ENCODE data around the gene IQGAP2.

- TF ChIP-seq REST (IDR thresholded peaks at IDR 0.05; ENCODE audit: borderline replicate concordance) = no peak
- no peak for TF ChIP-seq REST (CRISPR knock-in tag; IDR thresholded peaks at IDR 0.05; ENCODE audit: low read depth)
- no peak for TF ChIP-seq ZNF740 (CRISPR knock-in tag; IDR thresholded peaks at IDR 0.05)
- no peak for TF ChIP-seq ZNF740 (tag; IDR thresholded peaks at IDR 0.05)
- no peak for TF ChIP-seq FOXP1 (CRISPR knock-in tag; IDR thresholded peaks at IDR 0.05)
- TF ChIP-seq, protein P1, sequence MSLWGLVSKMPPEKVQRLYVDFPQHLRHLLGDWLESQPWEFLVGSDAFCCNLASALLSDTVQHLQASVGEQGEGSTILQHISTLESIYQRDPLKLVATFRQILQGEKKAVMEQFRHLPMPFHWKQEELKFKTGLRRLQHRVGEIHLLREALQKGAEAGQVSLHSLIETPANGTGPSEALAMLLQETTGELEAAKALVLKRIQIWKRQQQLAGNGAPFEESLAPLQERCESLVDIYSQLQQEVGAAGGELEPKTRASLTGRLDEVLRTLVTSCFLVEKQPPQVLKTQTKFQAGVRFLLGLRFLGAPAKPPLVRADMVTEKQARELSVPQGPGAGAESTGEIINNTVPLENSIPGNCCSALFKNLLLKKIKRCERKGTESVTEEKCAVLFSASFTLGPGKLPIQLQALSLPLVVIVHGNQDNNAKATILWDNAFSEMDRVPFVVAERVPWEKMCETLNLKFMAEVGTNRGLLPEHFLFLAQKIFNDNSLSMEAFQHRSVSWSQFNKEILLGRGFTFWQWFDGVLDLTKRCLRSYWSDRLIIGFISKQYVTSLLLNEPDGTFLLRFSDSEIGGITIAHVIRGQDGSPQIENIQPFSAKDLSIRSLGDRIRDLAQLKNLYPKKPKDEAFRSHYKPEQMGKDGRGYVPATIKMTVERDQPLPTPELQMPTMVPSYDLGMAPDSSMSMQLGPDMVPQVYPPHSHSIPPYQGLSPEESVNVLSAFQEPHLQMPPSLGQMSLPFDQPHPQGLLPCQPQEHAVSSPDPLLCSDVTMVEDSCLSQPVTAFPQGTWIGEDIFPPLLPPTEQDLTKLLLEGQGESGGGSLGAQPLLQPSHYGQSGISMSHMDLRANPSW (CRISPR knock-in tag; IDR thresholded peaks at IDR 0.05) = no peak
- no peak for TF ChIP-seq CEBPB (tag; IDR thresholded peaks at IDR 0.05)
- TF ChIP-seq, protein P2, sequence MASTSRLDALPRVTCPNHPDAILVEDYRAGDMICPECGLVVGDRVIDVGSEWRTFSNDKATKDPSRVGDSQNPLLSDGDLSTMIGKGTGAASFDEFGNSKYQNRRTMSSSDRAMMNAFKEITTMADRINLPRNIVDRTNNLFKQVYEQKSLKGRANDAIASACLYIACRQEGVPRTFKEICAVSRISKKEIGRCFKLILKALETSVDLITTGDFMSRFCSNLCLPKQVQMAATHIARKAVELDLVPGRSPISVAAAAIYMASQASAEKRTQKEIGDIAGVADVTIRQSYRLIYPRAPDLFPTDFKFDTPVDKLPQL (IDR thresholded peaks at IDR 0.05; ENCODE audit: extremely low read depth, insufficient read length) = no peak
- TF ChIP-seq USF2 (CRISPR knock-in tag; IDR thresholded peaks at IDR 0.05) = no peak
- no peak for TF ChIP-seq ZEB2 (IDR thresholded peaks at IDR 0.05)
- TF ChIP-seq, protein P3, sequence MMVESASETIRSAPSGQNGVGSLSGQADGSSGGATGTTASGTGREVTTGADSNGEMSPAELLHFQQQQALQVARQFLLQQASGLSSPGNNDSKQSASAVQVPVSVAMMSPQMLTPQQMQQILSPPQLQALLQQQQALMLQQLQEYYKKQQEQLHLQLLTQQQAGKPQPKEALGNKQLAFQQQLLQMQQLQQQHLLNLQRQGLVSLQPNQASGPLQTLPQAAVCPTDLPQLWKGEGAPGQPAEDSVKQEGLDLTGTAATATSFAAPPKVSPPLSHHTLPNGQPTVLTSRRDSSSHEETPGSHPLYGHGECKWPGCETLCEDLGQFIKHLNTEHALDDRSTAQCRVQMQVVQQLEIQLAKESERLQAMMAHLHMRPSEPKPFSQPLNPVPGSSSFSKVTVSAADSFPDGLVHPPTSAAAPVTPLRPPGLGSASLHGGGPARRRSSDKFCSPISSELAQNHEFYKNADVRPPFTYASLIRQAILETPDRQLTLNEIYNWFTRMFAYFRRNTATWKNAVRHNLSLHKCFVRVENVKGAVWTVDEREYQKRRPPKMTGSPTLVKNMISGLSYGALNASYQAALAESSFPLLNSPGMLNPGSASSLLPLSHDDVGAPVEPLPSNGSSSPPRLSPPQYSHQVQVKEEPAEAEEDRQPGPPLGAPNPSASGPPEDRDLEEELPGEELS (CRISPR knock-in tag; IDR thresholded peaks at IDR 0.05; ENCODE audit: borderline replicate concordance) = no peak
- TF ChIP-seq BCOR (IDR thresholded peaks at IDR 0.05) = no peak
- no peak for TF ChIP-seq ZSCAN29 (IDR thresholded peaks at IDR 0.05)
Observed at GRCh38 chr5:76356887-76357286, 46.2 kb upstream of the IQGAP2 start.
